Measurements from ENCODE around the gene LRCH4. TPM values are rescaled to one million over a fixed set of nuclear protein-coding genes. Genes with fewer than 3 reads are reported as not detected.
"Not testable (repeated sequence)": the region's sequence is repeated elsewhere in the genome, so short reads cannot be mapped to it uniquely, and the experiment has no call there.

The LRCH4 gene
- total RNA-seq, 2 donors from 2014 or later = 99.8 to 131 TPM

- TF ChIP-seq, protein P1, sequence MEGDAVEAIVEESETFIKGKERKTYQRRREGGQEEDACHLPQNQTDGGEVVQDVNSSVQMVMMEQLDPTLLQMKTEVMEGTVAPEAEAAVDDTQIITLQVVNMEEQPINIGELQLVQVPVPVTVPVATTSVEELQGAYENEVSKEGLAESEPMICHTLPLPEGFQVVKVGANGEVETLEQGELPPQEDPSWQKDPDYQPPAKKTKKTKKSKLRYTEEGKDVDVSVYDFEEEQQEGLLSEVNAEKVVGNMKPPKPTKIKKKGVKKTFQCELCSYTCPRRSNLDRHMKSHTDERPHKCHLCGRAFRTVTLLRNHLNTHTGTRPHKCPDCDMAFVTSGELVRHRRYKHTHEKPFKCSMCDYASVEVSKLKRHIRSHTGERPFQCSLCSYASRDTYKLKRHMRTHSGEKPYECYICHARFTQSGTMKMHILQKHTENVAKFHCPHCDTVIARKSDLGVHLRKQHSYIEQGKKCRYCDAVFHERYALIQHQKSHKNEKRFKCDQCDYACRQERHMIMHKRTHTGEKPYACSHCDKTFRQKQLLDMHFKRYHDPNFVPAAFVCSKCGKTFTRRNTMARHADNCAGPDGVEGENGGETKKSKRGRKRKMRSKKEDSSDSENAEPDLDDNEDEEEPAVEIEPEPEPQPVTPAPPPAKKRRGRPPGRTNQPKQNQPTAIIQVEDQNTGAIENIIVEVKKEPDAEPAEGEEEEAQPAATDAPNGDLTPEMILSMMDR (IDR thresholded peaks at IDR 0.05) = no peak
- peaks cover 32% of the 10 kb centered on the region for H3K36me3 ChIP-seq
- ATAC-seq (ENCODE audit: insufficient number of reproducible peaks, low FRiP score, low read depth) = no peak
Observed at GRCh38 chr7:100555701-100556100, 30.2 kb downstream of the LRCH4 start.

DNA sequence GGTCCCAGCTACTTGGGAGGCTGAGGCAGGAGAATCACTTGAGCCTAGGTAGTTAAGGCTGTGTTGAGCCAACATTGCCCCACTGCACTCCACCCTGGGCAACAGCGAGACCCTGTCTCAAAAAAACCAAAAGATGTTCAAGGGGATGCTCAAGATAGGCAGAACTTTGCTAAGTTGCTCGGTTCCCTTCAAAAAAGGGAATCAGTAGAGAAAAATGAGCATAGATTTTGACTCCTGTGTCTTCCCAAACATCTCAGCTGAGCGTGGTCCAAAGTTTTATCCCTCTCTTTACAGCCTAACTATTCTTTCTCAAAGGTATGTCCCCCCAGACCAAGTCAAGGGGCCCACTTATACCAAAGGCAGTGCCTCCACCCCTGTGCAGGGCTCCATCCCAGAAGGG is 32.9 kb downstream of the LRCH4 start:
- Histone ChIP-seq H3K9me3 (no peaks in the 10 kb centered on the region), H3K36me3 (peaks cover 36% of the 10 kb centered on the region), H3K4me1 (ENCODE audit: control insufficient read depth in 1 of 2, low read depth in 2 of 2) (peaks cover 7 to 12% of the 10 kb centered on the region in 2 donors), H3K4me3 (no peak overlapping the region), H3K27me3 (replicated peaks; ENCODE audit: insufficient read depth) (no peaks in the 10 kb centered on the region), H3K27ac (no peak overlapping the region)
- ATAC-seq (ENCODE audit: insufficient number of reproducible peaks, low FRiP score, low read depth) (no peak), DNase-seq (ENCODE audit: low spot score) (no peak)
- TF ChIP-seq, protein P1 (IDR thresholded peaks at IDR 0.05) = no peak

More at GRCh38 chr7:100555701-100556100, 30.2 kb downstream of the LRCH4 start:
- no peak for DNase-seq (ENCODE audit: low spot score)
- H3K27me3 ChIP-seq (replicated peaks; ENCODE audit: insufficient read depth) = no peaks in the 10 kb centered on the region
- H3K4me3 ChIP-seq = no peak overlapping the region
- H3K27ac ChIP-seq = no peak overlapping the region
- H3K9me3 ChIP-seq = no peaks in the 10 kb centered on the region
- H3K4me1 ChIP-seq (ENCODE audit: control insufficient read depth in 1 of 2, low read depth in 2 of 2) = no peaks in the 10 kb centered on the region

DNA sequence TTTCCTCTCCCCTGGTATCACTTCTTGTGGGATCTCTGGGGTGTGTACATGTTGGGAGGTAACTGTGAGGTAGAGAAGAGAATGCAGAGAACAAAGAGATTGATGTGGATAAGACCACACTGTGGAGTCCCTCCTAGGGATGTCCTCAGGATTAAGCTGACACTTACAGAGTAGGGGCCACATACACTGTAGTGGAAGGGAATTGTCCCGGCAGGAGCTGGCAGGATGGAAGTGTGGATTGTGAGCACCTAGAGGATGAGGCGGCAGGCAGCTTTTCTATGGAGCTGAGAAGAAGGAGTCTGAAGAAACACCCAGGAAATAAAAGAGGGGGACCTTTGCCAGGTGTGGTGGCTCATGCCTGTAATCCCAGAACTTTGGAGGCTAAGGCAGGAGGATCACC is 33.4 kb downstream of the LRCH4 start:
- peaks cover 12 to 17% of the 10 kb centered on the region in 2 donors for H3K4me1 ChIP-seq (ENCODE audit: control insufficient read depth in 1 of 2, low read depth in 2 of 2)
- no peak overlapping the region for H3K27ac ChIP-seq
- H3K4me3 ChIP-seq = no peak overlapping the region
- H3K36me3 ChIP-seq = peaks cover 36% of the 10 kb centered on the region
- H3K27me3 ChIP-seq (replicated peaks; ENCODE audit: insufficient read depth) = no peaks in the 10 kb centered on the region
- TF ChIP-seq, protein P1 (IDR thresholded peaks at IDR 0.05) = no peak
- ATAC-seq (ENCODE audit: insufficient number of reproducible peaks, low FRiP score, low read depth) (no peak), DNase-seq (ENCODE audit: low spot score) (no peak)
- no peaks in the 10 kb centered on the region for H3K9me3 ChIP-seq

DNA sequence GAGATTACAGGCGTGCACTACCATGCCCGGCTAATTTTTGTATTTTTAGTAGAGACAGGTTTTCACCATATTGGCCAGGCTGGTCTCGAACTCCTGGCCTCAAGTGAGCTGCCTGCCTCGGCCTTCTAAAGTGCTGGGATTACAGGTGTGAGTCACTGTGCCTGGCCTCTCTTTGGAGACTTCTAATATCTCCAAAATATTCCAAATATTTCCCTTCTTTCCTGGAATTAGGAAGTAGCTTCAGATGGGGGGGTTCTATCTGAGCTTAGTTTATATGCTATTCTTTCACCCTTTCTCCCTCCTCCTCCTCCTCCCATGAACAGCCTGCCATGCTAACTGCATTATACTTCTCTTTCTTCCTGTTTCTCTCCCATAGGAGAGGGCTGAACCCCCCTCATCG is 37.5 kb downstream of the LRCH4 start:
- H3K4me3 ChIP-seq; H3K9me3 ChIP-seq; ATAC-seq (ENCODE audit: insufficient number of reproducible peaks, low FRiP score, low read depth); DNase-seq (ENCODE audit: low spot score); H3K27me3 ChIP-seq (replicated peaks; ENCODE audit: insufficient read depth): not testable (repeated sequence)
- Histone ChIP-seq H3K36me3 (peaks cover 19% of the 10 kb centered on the region), H3K27ac (peak overlapping the region; percentile 87 to 97), H3K4me1 (ENCODE audit: control insufficient read depth in 1 of 2, low read depth in 2 of 2) (peaks cover 41 to 57% of the 10 kb centered on the region in 2 donors)

DNA sequence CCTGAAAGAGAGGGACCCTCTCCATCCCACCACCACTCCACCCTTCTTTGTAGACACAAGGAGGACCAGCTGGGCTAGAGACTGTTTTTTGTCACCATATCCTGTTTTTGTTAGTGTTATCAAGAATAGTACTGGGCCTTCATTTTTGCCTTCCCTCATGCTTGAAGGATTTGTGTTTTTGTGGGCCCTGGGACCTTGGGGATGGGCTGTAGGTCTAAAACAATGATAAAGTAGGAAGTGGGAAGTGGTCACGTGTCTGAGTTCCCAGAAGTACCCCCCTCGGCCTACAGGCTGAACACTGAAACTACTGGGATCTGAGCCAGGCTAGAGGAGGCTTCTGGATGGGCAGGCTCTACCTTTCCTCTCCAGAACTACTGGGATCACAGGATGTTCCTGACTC is 38.1 kb downstream of the LRCH4 start:
- no peaks in the 10 kb centered on the region for H3K27me3 ChIP-seq (replicated peaks; ENCODE audit: insufficient read depth)
- DNase-seq (ENCODE audit: low spot score) (no peak), ATAC-seq (ENCODE audit: insufficient number of reproducible peaks, low FRiP score, low read depth) (no peak)
- TF ChIP-seq, protein P1 (IDR thresholded peaks at IDR 0.05) = no peak
- no peaks in the 10 kb centered on the region for H3K9me3 ChIP-seq
- peaks cover 15% of the 10 kb centered on the region for H3K36me3 ChIP-seq
- peak overlapping the region; percentile 87 to 97 for H3K27ac ChIP-seq
- peaks cover 41 to 57% of the 10 kb centered on the region in 2 donors for H3K4me1 ChIP-seq (ENCODE audit: control insufficient read depth in 1 of 2, low read depth in 2 of 2)
- H3K4me3 ChIP-seq = no peak overlapping the region
